ENCODE data around the gene CRELD2.

The CRELD2 gene

GRCh38 chr22:49966041-49966773 lies 47.8 kb downstream of the CRELD2 start:
- DNase-seq (ENCODE audit: low spot score) (no peak), FAIRE-seq (no peak)

DNA sequence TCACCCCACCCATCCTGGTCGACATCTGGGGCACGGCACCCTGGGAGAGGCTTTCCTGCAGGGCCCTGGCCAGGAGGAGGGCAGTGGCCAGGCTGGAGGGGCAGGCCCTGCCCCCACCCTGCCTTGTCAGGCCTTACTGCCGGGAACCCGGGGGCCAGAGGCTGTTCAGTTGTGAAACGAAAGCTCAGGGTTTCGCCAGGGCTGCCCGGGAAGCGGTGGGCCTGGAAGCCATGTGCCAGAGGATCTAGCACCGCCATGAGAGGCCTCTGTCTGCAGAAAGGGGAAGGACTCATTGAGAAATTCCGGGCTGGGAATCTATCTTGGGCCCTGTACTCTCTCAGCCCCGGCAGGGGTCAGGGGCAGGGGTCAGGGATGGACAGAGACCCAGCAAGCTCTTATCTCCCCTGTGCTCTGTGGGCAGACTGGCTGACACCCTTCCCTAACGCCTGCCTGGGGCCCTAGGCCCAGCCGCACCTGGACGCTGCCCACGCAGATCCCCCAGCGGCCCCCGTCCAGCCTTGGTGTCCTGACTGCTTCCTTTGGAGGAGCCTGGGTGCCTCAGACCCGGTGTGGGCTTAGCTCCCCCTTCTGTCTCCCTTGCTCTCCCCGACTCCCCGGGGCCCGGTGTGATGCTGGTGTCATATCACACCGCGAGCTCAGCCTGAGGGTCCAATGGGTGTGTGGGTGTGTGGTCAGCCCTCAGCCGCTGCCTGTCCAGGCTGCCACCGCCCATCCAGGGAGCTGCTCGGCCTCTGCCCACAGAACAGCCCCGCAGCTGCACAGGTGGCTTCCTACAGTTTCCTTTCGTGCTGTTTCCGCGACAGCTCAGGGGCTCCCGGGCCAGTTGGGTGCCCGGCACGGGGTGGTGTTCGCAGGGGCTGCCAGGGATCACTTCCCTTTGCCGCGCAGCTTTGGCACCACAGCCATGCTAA lies 48.6 kb downstream of the CRELD2 start:
- DNase-seq (ENCODE audit: low spot score) (no peak), FAIRE-seq (no peak)

DNA sequence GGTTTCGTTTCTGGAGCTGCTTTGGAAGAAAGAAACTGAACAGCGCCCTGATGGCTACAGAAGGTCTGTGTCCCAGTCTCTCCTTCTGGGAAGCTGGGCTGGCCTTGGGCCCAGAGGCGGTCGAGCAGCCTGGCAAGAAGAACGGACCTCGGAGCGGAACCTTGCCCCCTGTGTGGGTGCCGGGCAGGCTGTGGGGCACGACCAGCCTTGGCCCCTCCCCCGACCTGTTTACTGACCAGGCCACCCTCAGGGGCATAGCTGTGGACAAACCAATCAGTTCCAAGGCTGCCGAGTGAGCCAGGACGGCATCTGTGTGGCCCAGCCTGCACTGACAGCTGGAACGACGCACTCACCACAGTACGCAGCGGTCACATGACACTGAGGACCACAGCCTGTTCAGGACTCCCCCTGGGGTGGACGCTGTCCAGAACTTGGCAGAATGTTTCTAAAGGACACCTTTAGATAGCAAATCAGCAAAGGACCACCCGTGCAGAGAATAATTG lies 49.3 kb downstream of the CRELD2 start:
- FAIRE-seq (peak; percentile 59), DNase-seq (ENCODE audit: low spot score) (no peak)

DNA sequence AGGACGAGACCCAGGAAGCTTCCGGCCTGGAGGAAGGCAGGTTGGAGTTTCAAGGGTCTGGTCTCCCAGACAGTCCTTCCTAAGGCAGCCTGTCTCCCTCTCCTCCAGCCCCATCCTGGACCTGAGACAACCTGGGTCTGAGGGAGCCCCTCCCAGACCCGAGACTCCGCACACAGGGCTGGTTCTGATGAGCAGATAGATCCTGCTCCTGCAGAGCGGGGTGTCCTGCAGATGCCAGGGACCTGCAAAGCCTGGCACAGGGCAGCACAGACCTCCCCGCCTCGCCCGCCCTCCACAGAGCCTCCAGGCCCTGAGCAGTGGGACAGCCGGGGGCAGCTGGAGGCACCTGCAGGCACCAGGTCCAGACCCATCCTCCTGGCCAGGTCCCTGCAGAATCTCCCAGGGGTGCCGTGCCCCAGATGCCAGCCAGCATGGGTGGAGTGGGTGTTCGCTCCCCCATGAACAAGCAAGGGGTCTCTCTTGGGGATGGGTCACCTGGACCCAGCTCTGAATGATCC lies 49.9 kb downstream of the CRELD2 start:
- no peak for DNase-seq (ENCODE audit: low spot score)
- no peak for FAIRE-seq

DNA sequence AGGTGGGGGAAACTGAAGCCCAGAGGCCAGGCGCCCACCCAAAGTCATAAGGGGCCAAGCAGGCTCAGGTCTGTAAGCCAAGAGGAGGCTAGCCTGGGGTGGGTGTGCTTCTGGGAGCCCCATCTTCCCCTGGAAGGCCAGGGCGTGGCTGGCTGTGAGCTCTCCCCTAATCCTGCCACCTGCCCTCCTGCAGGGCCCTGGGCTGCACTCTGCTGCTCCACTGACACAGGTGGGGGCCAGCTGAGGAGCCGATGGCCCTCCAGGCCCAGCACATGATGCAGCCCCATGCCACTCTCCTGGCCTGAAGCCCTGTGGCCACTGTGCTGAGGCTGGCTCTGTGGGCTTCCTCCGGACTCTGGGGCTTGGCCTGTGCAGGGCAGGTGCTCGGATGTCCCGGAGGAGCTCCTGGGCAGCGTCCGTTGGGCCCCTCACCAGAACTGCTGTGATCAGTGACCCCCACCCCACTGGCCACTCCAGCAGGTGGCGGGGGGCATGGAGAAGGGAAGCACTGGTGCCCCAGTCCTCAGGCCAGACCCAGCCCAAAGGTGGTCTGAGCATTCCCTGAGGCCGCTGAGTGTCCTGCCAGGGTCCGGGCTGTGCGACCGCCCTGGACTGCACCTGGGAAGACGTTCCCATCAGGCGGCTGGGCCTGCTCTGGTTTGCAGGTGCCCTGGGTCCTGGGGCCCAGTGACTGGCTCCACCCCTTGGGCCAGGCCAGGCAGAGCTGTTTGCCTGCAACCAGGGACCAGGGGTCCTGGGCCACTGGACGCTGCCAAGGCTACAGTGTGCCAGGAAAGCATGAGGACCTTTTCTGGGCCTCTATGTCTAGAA lies 50.6 kb downstream of the CRELD2 start:
- no peak for DNase-seq (ENCODE audit: low spot score)
- FAIRE-seq: no peak

DNA sequence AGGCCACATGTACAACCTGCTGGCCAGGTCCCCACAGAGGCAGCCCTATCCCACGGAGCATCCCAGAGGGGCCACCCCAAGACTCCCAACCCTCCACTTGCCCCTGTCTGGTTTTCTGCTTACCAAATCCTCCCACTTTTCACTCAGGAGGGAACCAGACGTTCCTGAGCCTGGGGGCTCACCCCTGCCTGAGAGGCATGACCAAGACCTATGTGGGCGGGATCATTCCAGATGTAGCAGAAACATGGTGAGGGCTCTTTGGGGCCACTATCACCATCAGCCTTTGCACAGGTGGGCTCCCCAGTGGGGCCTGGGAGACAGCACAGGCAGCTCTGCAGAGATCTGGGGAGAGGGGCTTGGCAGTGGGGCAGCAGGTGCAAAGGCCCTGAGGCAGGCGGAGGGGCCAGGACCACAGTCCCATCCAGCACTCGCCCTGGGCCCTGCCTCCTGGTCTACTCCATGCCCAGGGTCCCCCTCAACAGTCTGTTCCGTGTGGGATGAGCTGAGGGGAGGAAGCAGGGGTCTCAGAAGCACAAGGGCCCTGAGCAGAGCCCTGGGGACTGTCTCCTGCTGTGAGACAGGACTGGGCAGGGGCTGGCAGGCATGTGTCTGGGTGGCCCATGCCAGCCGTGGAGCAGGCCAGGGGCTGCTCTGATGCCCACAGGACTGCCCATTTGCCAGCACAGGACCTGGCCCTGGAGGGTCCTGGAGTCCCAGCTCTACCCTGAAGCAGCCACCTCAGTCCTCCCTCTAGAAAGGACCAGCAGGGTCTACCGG lies 51.5 kb downstream of the CRELD2 start:
- no peak for FAIRE-seq
- no peak for DNase-seq (ENCODE audit: low spot score)

DNA sequence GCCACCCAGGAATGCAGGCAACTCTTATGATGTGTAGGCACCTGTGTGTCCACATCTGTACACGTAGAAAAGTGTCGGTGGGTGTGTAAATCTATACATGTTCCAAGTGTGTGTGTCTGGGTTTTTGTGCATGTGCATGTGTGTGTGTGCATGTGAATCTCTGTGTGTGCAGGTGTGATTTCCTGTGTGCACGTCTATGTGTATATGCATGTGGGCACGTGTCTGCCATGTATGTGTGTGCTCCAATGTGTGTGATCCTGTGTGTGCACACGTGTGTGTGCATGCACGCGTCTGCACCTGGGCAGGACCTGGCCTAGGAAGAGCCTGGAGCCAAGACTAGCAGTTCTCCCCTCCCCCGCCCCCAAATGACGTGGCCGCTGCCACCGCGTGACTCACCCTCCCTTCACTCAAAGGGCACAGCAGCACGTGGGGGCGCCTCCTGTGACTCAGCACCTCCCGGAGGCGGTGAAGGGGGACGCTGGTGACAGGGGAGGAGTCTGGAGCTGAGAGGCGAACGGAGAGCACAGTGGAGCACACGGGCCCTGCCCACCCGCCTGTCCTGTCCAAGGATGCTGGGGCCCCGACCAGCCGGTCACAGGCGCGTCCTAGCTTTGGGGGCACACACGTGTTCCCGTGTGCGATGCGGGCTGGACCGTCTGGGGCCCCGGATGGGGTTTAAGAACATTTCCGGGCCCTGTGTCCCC lies 52.2 kb downstream of the CRELD2 start:
- FAIRE-seq (peak; percentile 98), DNase-seq (ENCODE audit: low spot score) (peak; percentile 98)

DNA sequence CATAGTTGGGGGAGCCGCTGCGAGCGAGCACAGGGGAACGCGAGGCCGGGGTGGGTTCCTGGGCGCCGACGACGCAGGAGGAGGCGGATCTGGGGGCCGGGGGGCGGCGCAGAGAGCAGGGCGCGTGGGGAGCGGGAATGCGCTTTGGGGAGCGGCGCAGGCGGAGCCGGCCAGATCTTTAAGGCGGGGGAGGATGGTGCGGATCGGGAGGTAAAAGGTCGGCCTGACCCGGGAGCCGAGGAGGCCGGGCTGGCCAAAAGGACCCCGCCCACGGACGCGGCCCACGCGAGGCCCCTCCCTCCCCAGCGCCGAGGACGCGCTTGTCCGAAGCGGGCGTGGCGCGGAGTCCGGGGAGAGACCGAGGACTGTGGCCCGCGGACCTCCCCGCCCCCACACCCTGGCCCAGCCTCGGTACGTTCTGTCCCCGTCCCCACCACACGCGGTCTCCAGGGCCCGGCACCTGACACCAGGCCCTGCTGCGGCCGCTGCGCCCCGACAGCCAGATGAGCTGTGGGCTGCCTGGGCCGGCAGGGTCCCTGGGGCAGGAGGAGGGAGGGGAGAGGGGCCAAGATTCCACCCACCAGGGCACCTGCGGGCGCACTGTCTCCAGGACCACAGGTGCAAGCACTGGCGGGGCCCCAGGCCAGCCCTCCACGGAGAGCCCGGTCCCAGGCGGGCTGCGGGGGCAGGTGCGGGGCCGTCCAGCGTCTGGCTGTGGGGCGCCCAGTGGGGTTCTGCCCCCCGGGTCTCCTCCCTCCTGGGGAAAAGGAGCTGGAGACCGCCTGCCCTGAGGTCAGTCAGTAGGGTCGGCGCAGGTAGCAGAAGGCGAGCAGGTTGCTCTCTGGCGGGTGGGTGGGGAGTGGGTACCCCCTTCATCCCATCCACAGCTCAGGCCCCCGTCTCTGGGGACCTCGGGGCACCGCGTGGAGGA lies 53.1 kb downstream of the CRELD2 start:
- DNase-seq (ENCODE audit: low spot score) (peak; percentile 73), FAIRE-seq (no peak)

GRCh38 chr22:49972163-49973017 lies 54.0 kb downstream of the CRELD2 start:
- FAIRE-seq: no peak
- DNase-seq (ENCODE audit: low spot score): no peak

DNA sequence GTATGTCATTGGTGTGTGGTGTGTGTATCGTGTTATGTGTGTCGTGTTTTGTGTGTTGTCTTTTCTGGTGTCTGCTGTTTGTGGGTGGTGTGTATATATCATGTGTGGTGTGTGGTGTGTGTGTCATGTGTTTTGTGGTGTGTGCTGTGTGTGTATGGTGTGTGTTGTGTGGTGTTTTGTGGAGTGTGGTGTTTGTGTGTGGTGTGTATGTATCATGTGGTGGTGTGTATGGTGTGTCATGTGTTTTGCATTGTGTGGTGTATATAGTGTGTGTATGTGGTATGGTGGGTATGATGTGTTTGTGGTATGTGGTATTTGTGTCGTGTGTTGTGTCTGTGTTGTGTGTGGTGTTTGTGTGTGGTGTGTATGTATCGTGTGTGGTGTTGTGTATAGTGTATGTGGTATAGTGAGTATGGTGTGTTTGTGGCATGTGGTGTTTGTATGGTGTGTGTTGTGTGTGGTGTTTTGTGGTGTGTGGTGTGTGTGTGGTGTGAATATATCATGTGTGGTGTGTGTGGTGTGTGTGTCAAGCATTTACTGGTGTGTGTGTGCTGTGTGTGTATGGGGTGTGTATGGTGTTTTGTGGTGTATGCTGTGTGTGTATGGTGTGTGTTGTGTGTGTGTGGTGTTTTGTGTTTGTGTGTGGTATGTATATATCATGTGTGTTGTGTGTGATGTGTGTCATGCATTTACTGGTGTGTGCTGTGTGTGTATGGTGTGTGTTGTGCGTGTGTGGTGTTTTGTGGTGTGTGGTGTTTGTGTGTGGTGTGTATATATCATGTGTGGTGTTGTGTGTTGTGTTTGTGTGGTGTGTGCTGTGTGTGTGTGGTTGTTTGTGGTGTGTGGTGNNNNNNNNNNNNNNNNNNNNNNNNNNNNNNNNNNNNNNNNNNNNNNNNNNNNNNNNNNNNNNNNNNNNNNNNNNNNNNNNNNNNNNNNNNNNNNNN lies 54.9 kb downstream of the CRELD2 start:
- FAIRE-seq (no peak), DNase-seq (ENCODE audit: low spot score) (no peak)

- DNase-seq (ENCODE audit: low spot score): no peak
- no peak for FAIRE-seq
Observed at GRCh38 chr22:49975543-49976389, 57.3 kb downstream of the CRELD2 start.

DNA sequence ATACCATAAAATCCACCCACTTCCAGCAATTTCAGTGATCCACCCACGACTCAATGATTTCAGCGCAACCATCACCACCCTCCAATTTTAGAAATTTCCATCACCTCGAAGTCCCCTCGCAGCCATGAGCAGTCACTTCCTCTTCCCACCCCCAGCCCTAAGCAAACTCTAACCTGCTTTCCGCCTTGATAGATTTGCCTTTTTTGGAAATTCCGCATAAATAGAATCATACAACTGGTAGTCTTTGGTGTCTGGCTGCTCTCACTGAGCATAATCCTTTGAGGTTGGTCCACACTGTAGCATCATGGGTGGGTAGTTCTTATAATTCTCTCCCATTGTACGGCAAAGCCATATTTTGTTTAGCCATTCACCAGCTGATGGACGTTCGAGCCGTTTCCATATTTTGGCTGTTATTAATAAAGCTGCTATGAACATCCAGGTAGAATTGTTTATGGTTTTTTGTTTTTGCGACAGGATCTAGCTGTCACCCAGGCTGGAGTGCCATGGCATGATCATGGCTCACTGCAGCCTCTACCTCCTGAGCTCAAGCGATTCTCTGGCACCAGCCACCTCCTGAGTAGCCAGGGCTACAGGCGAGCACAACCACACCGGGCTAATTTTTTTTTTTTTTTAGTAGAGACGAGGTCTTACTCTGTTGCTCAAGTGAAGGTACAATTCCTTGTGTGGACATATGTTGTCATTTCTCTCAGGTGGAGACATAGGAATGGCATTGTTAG lies 58.2 kb downstream of the CRELD2 start:
- FAIRE-seq: peak; percentile 66
- DNase-seq (ENCODE audit: low spot score): no peak

All from urothelium cell line (cell line).